OCI-LY1 (cell line): ENCODE measurements around the gene NUP133.

Experiments
- CTCF ChIP-seq: fragments of 200-600 bp; sonication (generic), shearing (Covaris generic); IDR thresholded peaks from 2 replicates; pipeline ENCODE4 v1.5.1; 2017; ENCODE audit warnings: mild to moderate bottlenecking, antibody characterized with exemption, low read length, moderate library complexity, mixed read lengths
- EZH2 ChIP-seq: fragments of 200-600 bp; sonication (generic), shearing (Covaris generic); IDR thresholded peaks from 2 replicates; pipeline ENCODE4 v1.8.0; 2017; ENCODE audit warnings: borderline replicate concordance, mixed run types, mild to moderate bottlenecking, antibody characterized with exemption, low read length, moderate library complexity, mixed read lengths

GRCh38 chr1:229529639-229530038 lies 21.5 kb upstream of the NUP133 start:
- no peak for TF ChIP-seq CTCF
- no peak for TF ChIP-seq EZH2
